Kidney epithelial cell (primary cell): ENCODE data around the gene NXN. TPM values are rescaled to one million over a fixed set of nuclear protein-coding genes. Genes with fewer than 3 reads are reported as not detected.

ENCODE experiments used
- total RNA-seq: library from RNA; depleted of rRNA; stranded (reverse); fragments of >200 nt; gene quantifications from 2 replicates; pipeline ENCODE4 v1.2.3, GENCODE V29; 2015

Gene NXN
- total RNA-seq, 1 donor from 2014 or later: 34.3 TPM

Other genes with a start within 250 kb of the NXN start
- 28.3 and 38.4 TPM in 2 replicates for gene TLCD3A, start 247.2 kb downstream of the NXN start, total RNA-seq
- 13.3 and 21.6 TPM in 2 replicates for gene GEMIN4, start 227.5 kb downstream of the NXN start, total RNA-seq
- 87.0 and 121 TPM in 2 replicates for gene GLOD4, start 197.5 kb downstream of the NXN start, total RNA-seq
- gene MRM3, start 197.4 kb downstream of the NXN start, total RNA-seq: 25.3 and 28.0 TPM in 2 replicates
- gene TIMM22, start 17.4 kb upstream of the NXN start, total RNA-seq: 17.9 and 18.5 TPM in 2 replicates
- gene ABR, start 200.2 kb upstream of the NXN start, total RNA-seq: 135 and 141 TPM in 2 replicates